GM10266 (cell line): ENCODE data around the gene S1PR1.

ENCODE experiments used
- DNase-seq: peaks from one replicate; pipeline ENCODE4 v3.0.0; 2012; ENCODE audit errors: extremely low spot score
- CTCF ChIP-seq: IDR thresholded peaks from 2 replicates; pipeline ENCODE4 v1.5.1; 2012; ENCODE audit warnings: mild to moderate bottlenecking, low read depth; ENCODE audit not compliant: control insufficient read depth, insufficient read depth; ENCODE audit errors: missing control alignments

The S1PR1 gene

DNA sequence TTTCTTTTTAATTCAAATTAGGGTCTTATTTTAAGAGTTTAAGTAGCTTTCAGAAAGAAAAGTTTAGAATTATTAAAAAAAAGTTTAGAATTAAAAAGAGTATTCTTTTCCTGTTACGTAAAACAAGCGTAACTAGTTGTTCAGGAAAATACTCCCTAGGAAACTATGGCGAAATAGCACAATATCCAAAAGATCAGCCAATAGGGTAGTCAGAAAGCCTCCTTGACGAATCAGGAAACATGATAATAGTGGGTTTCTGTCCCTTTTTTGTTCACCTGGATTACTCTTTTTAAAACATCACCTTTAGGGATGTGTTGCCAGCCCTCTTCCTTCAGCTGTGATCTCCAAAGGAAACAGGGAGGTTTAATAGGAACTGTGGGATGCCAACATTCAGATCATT lies 25.2 kb downstream of the S1PR1 start:
- TF ChIP-seq CTCF = no peak
- no peak for DNase-seq

DNA sequence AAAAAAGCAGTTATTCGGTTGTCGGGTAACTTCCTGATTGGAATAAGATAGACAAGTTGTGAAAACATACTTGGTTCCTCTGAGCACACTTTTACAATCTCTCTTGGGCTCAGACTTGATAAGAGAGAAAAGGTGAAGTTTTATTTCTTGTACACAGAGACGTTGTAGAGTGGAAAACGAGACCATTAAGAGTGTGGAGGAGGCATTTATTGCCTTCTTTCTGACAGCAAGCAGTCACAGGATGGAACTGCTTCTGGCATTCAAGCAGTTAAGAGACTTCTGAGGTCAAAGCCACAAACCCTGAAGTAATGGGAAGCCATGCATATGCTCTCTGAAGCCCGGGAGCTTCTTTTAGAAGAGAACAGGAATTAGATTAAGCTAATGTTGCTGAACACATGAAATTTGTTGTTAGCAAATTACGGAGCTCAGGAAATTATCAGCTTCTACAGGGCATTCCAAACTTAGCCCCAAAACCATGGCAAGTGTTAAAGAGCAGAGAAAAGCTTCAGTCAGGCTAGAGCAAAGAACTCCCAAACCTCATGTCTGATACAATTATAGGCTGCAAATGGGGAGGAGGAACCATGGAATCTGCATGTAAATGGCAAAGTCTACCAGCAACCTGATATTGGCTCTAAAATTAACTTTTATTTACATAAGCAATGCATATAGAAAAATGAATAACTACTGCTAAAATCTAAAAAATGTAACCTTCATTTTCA lies 26.0 kb downstream of the S1PR1 start:
- DNase-seq = no peak
- no peak for TF ChIP-seq CTCF

DNA sequence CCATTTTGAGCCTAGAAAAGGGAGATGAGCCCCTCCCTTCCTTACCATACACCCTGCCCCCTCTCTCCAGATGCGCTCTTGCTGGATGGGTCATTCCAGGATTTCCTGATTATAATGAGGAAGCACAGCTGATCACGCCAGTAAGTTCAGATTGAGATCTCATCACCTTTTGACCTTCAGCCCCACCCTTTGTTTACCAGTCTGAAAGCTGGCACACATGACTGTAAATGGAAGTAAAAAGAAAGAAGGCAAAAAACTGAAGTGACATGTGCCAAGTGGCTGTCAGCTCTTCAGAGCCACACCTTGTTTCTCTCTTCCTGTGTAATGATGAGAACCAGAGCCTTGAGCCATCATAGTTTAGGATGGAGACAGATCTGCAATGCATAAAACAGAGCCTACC lies 27.9 kb downstream of the S1PR1 start:
- DNase-seq = no peak
- no peak for TF ChIP-seq CTCF

DNA sequence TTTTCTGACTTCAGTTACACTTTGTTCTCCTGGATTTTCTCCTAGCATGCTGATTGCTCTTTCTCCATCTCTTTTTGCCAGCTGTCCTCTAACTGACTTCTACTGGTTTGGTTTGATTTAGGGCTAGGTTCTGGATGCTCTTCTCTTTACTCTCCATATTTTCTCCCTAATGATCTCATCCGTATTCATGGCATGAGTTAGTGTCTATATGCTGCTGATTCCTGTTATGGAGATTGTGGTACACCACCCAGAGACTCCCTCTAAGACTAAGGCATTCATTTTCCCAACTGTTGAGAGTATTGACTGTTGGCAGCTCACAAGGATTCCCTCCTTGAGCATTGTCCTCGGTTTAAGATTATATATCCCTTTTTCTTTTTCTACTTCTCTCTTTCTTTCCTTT lies 28.9 kb downstream of the S1PR1 start:
- no peak for DNase-seq

GRCh38 chr1:101267082-101267481 lies 30.3 kb downstream of the S1PR1 start:
- TF ChIP-seq CTCF = no peak
- no peak for DNase-seq

More for the DNA sequence above, 28.9 kb downstream of the S1PR1 start:
- TF ChIP-seq CTCF = no peak

DNA sequence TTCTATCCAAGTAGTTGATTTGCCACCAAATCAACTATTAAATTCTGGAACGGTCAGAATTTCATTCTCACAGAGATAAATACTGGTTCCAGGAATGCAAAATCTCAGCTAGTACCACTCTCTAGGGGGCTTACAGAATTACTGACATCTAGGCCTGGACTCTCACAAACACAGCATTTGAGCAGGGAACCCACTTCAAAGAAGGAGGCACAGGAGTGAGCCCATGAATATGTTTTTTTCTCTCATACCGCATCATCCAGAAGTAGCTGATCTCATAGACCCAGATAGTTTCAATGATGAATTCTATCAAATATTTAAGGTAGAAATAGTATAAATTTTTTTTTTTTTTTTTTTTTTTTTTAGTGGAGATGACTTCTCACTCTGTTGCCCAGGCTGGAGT lies 32.1 kb downstream of the S1PR1 start:
- no peak for DNase-seq
- no peak for TF ChIP-seq CTCF

DNA sequence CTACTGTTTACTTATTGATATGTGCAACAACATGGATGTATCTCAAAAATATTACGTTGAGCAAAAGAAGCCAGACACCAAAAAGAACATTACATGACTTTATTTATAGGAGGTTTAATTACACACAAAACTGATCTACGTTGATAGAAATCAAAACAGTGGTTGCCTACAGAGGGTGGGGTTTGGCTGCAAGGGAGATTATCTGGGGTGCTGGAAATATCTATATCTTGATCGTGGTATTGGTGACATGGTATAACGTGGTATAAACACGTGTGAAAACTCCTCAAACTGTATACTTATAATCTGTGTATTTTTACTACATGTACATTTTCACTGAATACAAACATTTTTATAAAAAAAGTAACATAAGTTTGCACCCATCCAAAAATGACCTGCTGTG lies 38.9 kb downstream of the S1PR1 start:
- TF ChIP-seq CTCF = no peak
- no peak for DNase-seq
